Thoracic aorta (tissue), 2 donors: ENCODE data around the gene STARD9. TPM values are rescaled to one million over a fixed set of nuclear protein-coding genes. Genes with fewer than 3 reads are reported as not detected.

Experiments
- ATAC-seq: fragments of 150-250 bp; one replicate; pipeline ENCODE4 v1.8.0; 2017; ENCODE audit warnings: low read depth; ENCODE audit not compliant: insufficient number of reproducible peaks, low FRiP score
- DNase-seq: peaks from one replicate; pipeline ENCODE4 v3.0.0-alpha.2; 2020; ENCODE audit warnings: low spot score
- H3K27ac ChIP-seq, 2 donors: fragments of 200-600 bp; sonication (generic); 1 replicate in 1 of 2; 2 replicates in 1 of 2; pipeline ENCODE4 v1.5.1; 2016; ENCODE audit warnings: mild to moderate bottlenecking in 2 of 2, moderate library complexity in 2 of 2
- H3K27me3 ChIP-seq: fragments of 200-600 bp; sonication (generic); replicated peaks from 2 replicates; pipeline ENCODE4 v1.6.0; 2016; ENCODE audit warnings: mild to moderate bottlenecking; ENCODE audit not compliant: insufficient read depth
- H3K36me3 ChIP-seq: fragments of 200-600 bp; sonication (generic); one replicate; pipeline ENCODE4 v1.5.1; 2016
- H3K4me1 ChIP-seq, 2 donors: fragments of 200-600 bp; sonication (generic); 1 replicate in 1 of 2; 2 replicates in 1 of 2; pipeline versions ENCODE4 v1.5.1 to v1.6.0; 2016; ENCODE audit warnings: low read depth in 2 of 2, mild to moderate bottlenecking in 1 of 2; ENCODE audit not compliant: control insufficient read depth in 1 of 2
- H3K4me3 ChIP-seq: fragments of 200-600 bp; sonication (generic); 2 replicates; pipeline ENCODE4 v1.5.1; 2016; ENCODE audit warnings: mild to moderate bottlenecking
- H3K9me3 ChIP-seq: fragments of 200-600 bp; sonication (generic); 2 replicates; pipeline ENCODE4 v1.5.1; 2016
- total RNA-seq, 2 donors: library from RNA; depleted of rRNA; stranded (reverse); fragments of >200 nt; gene quantifications; one replicate each; pipeline versions ENCODE4 v1.1.0 to v1.2.3, GENCODE V29; 2016
- TF ChIP-seq, protein P1 (sequence below): fragments of 200-600 bp; sonication (generic); IDR thresholded peaks from one replicate; pipeline ENCODE4 v1.5.1; 2019; ENCODE audit warnings: antibody characterized with exemption

The STARD9 gene
- total RNA-seq, 2 donors from 2014 or later: 59.8 to 67.8 TPM

DNA sequence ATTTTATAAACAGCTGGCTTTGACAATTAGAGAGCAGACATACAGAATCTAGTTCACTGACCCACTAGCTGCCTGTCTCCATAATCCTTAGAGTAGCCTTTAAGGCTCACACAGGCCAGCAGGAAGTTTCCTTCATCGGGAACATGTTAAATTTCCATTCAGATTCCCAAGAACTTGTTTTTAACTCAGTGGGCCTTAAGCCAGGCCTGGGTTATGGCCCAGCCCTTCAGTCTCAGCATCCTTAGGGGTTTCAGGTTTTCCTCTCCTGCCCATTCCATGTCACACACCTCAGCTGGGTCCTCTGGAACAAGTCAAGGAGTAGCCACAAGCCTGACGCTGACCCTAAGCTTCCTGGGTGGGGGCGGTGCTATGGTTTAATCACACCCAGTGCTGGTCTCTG, 146.5 kb downstream of the STARD9 start:
- DNase-seq (no peak), ATAC-seq (peak; percentile 48)
- TF ChIP-seq, protein P1, sequence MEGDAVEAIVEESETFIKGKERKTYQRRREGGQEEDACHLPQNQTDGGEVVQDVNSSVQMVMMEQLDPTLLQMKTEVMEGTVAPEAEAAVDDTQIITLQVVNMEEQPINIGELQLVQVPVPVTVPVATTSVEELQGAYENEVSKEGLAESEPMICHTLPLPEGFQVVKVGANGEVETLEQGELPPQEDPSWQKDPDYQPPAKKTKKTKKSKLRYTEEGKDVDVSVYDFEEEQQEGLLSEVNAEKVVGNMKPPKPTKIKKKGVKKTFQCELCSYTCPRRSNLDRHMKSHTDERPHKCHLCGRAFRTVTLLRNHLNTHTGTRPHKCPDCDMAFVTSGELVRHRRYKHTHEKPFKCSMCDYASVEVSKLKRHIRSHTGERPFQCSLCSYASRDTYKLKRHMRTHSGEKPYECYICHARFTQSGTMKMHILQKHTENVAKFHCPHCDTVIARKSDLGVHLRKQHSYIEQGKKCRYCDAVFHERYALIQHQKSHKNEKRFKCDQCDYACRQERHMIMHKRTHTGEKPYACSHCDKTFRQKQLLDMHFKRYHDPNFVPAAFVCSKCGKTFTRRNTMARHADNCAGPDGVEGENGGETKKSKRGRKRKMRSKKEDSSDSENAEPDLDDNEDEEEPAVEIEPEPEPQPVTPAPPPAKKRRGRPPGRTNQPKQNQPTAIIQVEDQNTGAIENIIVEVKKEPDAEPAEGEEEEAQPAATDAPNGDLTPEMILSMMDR: no peak
- Histone ChIP-seq H3K27ac (peak overlapping the region; percentile 64 to 77), H3K27me3 (no peaks in the 10 kb centered on the region), H3K36me3 (peaks cover 47% of the 10 kb centered on the region), H3K4me1 (peaks cover 0 to 18% of the 10 kb centered on the region in 2 donors), H3K4me3 (no peak overlapping the region), H3K9me3 (no peaks in the 10 kb centered on the region)

DNA sequence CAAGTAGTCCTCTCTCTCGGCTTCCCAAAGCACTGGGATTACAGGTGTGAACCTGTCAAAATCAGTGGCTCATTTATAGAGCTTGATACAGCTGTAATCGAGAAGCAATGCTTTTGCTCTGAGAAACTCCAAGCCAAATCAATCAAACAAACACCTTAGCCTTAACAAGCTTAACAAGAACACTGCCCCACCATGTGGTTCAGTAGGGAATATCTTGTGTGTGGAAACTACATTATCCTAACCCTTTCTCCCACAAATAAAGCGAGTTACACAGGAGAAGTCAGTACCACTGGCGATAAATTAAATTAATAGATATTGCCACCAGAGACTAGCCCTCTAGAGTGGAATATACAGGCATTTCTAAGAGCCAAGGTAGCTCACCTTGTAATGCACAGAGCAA, 147.7 kb downstream of the STARD9 start:
- ATAC-seq: no peak
- no peak overlapping the region for H3K4me3 ChIP-seq
- no peaks in the 10 kb centered on the region for H3K9me3 ChIP-seq
- H3K27me3 ChIP-seq: no peaks in the 10 kb centered on the region
- DNase-seq: no peak
- TF ChIP-seq, protein P1: no peak
- peaks cover 49% of the 10 kb centered on the region for H3K36me3 ChIP-seq
- peaks cover 0 to 18% of the 10 kb centered on the region in 2 donors for H3K4me1 ChIP-seq
- H3K27ac ChIP-seq: peak overlapping the region in 1 of 2 donors; percentile 77

DNA sequence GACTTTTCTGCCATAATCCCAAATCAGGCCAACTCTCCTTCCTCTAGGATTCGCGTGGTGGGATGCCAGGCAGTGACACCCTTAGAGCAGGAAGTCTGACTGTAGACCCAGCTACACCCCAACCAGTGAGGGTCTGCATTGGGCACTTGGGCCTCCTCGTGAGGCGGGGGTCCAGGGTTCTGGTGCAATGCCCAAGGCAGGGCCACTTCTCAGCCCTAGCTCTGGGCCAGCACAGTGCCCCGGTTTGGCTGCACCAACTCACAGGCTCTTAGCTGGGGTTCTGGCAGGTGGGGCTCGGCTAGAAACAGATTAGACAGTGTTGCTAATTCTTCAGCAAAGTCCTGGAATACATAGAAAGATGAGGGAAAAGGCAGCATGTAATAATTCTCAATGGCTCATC, 148.9 kb downstream of the STARD9 start:
- DNase-seq (no peak), ATAC-seq (no peak)
- no peaks in the 10 kb centered on the region for H3K9me3 ChIP-seq
- H3K4me1 ChIP-seq: peaks cover 0 to 18% of the 10 kb centered on the region in 2 donors
- peaks cover 59% of the 10 kb centered on the region for H3K36me3 ChIP-seq
- TF ChIP-seq, protein P1: no peak
- H3K4me3 ChIP-seq: no peak overlapping the region
- no peak overlapping the region for H3K27ac ChIP-seq
- H3K27me3 ChIP-seq: no peaks in the 10 kb centered on the region

DNA sequence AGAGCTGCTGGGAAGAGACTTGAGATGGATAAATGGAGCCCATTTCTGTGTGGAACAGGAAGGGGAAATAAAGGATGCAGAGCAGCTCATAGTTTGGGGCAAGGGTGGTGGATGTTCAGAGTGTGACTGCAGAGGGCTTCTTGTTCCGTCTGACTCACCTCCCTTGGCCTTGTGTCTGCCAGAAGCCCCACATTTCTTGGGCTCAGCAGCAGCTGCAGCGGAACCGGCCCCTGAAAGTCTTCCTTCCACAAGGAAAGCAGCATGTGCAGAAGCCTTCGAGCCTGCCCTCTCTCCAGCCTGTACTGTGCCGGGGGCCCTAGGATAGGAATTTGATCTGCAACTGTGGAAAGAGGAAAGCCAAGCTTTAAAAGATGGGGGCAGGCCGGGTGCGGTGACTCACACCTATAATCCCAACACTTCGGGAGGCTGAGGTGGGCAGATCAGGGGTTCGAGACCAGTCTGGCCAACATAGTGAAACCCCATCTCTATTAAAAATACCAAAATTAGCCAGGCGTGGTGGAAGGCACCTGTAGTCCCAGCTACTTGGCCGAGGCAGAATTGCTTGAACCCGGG, 150.0 kb downstream of the STARD9 start:
- no peak overlapping the region for H3K27ac ChIP-seq
- H3K4me1 ChIP-seq: peaks cover 0 to 18% of the 10 kb centered on the region in 2 donors
- H3K36me3 ChIP-seq: peaks cover 54% of the 10 kb centered on the region
- TF ChIP-seq, protein P1: no peak
- H3K9me3 ChIP-seq: no peaks in the 10 kb centered on the region
- ATAC-seq: no peak
- no peak overlapping the region for H3K4me3 ChIP-seq
- H3K27me3 ChIP-seq: no peaks in the 10 kb centered on the region
- DNase-seq: no peak

DNA sequence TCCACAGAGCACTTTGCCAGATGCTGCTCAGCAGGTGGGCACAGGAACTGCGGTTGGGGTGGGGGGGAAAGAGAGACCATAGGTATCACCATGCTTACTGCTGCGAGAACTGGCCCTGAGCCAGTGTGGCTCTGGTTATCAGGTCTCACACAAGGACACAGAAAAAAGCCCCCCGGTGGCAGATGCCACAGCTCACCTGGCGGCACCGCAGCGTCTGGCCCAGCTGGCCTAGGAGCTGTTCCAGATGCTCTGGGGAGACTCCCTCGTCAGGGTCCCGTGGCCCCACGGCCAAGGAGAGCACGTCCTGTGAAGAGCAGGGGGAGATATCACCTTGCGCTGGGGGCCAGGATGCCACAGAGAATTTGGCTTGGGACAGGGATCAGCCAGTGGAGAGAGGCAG, 150.7 kb downstream of the STARD9 start:
- ATAC-seq: no peak
- TF ChIP-seq, protein P1: no peak
- peaks cover 0 to 14% of the 10 kb centered on the region in 2 donors for H3K4me1 ChIP-seq
- H3K9me3 ChIP-seq: no peaks in the 10 kb centered on the region
- no peaks in the 10 kb centered on the region for H3K27me3 ChIP-seq
- H3K36me3 ChIP-seq: peaks cover 60% of the 10 kb centered on the region
- H3K4me3 ChIP-seq: no peak overlapping the region
- DNase-seq: no peak
- no peak overlapping the region for H3K27ac ChIP-seq
